Measurements from ENCODE around the gene TEKTIP1.

Gene TEKTIP1

DNA sequence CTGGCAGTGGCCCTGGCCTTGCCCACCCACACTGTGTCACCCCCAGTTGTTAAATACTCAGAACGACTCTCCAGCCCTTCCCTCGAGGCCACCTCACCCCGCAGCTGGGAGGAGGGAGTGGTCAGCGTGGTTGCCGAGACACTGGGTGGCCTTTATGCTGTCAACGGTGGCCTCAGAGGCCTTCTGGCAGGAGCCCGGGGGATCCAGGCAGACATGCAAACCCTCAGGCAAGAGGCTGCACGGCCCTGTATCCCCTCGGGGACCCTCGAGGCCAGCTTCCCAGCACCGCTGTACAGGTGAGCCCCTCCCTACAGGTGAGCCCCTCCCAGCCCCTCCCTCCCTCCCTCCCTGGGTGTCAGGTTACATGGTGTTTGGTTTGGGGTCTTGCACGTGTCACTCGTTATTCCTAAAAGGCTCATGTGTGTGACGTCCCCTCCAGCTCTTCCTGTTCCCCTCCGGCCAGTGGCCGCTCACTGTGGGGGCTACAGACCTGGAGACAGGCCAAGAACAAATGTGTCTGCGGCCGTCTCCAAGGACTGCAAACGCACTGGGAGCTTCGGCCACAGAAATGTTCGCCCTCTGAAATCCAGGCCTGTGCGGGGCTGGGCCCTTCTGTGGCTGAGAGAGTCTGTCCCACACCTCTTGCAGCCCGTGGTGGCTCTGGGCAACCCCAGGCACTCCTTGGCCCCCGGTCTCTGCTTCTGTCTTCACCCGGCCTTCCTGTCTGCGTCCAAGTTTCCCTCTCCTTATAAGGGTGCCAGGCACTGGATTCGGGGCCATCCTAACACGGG, at the start of gene TEKTIP1:
Gene TEKTIP1 (plus strand): TSS at position 210 of the 791 bp plus-strand sequence. CDS start 4 bp downstream, at position 214.
- in situ Hi-C loops (cut with HindIII; ENCODE audit: low sequenced_read_pairs): loop anchor here (5.0 kb wide), 1 partner anchor 83 kb away; no protein-coding TSS in a partner anchor
- no peak for DNase-seq (ENCODE audit: low read depth)
- TF ChIP-seq, protein P1, sequence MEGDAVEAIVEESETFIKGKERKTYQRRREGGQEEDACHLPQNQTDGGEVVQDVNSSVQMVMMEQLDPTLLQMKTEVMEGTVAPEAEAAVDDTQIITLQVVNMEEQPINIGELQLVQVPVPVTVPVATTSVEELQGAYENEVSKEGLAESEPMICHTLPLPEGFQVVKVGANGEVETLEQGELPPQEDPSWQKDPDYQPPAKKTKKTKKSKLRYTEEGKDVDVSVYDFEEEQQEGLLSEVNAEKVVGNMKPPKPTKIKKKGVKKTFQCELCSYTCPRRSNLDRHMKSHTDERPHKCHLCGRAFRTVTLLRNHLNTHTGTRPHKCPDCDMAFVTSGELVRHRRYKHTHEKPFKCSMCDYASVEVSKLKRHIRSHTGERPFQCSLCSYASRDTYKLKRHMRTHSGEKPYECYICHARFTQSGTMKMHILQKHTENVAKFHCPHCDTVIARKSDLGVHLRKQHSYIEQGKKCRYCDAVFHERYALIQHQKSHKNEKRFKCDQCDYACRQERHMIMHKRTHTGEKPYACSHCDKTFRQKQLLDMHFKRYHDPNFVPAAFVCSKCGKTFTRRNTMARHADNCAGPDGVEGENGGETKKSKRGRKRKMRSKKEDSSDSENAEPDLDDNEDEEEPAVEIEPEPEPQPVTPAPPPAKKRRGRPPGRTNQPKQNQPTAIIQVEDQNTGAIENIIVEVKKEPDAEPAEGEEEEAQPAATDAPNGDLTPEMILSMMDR (IDR thresholded peaks at IDR 0.05; ENCODE audit: low read depth, low read length, missing control alignments): no peak

DNA sequence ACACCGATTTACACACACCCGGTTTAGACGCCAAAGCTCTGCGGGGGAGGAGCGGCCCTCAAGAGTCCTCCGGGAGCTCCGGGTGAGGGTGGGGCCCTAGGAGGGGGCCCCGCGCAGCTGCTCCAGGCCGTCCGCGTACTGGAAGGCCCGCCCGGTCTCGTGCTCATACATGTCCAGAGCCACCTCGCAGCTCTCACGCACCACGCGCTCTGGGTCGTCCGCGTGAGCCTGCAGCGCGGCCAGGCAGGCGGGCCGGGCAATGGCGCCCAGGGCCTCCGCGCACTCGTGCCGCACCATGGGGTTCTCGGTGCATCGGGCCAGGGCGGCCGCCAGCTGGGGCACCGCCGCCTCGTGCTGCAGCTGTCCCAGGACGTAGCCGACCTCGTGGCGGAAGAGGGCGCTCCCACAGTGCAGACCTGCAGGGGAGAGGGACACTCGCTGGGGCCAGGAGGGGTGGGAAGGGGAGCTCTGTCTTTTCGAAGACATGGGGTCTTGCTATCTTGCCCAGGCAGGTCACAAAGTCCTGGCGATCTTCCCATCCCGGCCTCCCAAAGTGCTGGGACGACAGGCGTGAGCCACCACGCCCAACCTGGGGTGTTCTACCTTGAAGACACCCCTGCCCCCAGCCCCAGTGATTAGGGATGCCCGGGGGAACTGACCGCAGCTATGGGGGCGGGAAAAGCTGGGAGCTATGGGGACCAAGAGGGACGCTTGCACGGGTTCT, 47.4 kb upstream of the TEKTIP1 start:
- DNase-seq (ENCODE audit: low read depth): no peak
- no peak overlapping the region for H3K4me3 ChIP-seq (ENCODE audit: low read depth, low read length)
- in situ Hi-C loops (cut with HindIII; ENCODE audit: low sequenced_read_pairs): no loop called here
- TF ChIP-seq, protein P1 (IDR thresholded peaks at IDR 0.05; ENCODE audit: low read depth, low read length, missing control alignments): no peak

More for the DNA sequence above, at the start of gene TEKTIP1:
- H3K4me3 ChIP-seq (ENCODE audit: low read depth, low read length): no peak within 1 kb of the TSS

DNA sequence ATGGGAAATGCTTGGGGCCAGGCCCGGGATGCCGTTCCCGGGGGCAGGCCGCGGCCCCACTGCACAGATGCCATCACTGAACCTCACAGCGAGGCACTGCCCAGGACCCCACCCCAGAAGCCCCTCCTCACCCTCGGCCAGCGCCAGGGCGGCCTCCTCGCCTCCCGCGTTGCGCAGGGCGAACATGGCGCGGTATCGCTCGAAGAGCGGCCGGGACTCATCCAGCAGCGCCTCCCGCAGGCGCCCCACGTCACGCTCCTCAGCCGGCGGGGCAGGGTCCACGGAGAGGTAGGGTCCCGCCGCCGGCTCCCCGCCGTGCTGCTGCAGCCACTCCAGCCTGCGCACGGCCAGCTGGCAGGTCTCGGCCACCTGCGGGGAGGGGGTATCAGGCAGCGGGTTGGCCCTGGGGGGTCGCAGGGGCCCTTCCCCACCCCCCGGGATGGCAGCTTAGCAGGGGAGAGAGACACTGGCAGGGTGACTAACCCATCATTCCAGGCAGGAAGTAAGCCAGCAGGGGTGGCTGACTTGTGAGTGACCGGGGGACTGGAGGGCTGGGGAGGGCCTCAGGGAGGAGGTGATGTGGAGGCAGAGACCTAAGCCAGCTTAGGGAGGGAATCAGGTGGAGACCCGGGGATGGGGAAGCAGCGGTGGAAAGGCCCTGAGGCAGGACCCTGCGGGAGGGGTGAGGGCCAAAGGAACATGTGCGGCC, 46.7 kb upstream of the TEKTIP1 start:
- DNase-seq (ENCODE audit: low read depth): no peak
- H3K4me3 ChIP-seq (ENCODE audit: low read depth, low read length): no peak overlapping the region
- in situ Hi-C loops (cut with HindIII; ENCODE audit: low sequenced_read_pairs): no loop called here
- TF ChIP-seq, protein P1 (IDR thresholded peaks at IDR 0.05; ENCODE audit: low read depth, low read length, missing control alignments): no peak

DNA sequence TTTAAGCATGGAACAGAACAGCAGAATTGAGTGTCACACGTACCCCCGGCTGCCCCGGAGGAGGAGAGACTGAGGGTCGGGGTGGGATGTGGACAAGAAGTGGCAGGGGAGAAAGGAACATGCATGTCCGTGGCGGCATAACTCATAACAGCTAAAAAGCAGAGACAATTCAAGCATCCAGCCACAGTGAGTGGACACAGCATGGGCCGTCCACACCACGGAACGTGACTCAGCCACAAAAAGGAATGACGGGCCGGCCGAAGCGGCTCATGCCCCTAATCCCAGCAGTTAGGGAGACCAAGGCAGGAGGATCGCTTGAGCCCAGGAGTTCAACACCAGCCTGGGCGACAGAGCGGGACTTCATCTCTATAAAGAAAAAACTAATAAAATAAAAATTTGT, 46.1 kb upstream of the TEKTIP1 start:
- no peak overlapping the region for H3K4me3 ChIP-seq (ENCODE audit: low read depth, low read length)
- in situ Hi-C loops (cut with HindIII; ENCODE audit: low sequenced_read_pairs): no loop called here
- TF ChIP-seq, protein P1 (IDR thresholded peaks at IDR 0.05; ENCODE audit: low read depth, low read length, missing control alignments): no peak

DNA sequence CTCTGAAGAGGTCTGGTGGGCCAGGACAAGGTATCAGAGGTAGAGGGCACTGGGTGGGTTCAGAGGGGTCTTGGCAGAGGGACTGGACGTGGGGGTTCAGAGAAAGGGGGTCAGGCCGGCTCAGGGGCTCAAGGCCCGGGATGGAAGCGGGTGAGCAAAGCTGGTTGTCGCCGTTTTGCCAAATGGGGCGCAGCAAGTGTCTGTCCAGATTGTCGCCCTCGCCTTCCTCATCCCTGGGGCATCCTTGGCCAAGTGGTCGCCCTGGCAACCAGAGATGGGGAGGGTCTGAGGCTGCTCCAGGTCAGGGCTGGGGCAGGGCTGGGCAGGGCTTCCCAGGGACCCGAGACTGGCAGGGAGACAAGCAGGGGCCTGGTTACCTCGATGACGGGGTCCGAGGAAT, 45.3 kb upstream of the TEKTIP1 start:
- in situ Hi-C loops (cut with HindIII; ENCODE audit: low sequenced_read_pairs): no loop called here
- no peak for DNase-seq (ENCODE audit: low read depth)
- H3K4me3 ChIP-seq (ENCODE audit: low read depth, low read length): no peak overlapping the region
- TF ChIP-seq, protein P1 (IDR thresholded peaks at IDR 0.05; ENCODE audit: low read depth, low read length, missing control alignments): no peak

More for the DNA sequence above, 46.1 kb upstream of the TEKTIP1 start:
- no peak for DNase-seq (ENCODE audit: low read depth)

DNA sequence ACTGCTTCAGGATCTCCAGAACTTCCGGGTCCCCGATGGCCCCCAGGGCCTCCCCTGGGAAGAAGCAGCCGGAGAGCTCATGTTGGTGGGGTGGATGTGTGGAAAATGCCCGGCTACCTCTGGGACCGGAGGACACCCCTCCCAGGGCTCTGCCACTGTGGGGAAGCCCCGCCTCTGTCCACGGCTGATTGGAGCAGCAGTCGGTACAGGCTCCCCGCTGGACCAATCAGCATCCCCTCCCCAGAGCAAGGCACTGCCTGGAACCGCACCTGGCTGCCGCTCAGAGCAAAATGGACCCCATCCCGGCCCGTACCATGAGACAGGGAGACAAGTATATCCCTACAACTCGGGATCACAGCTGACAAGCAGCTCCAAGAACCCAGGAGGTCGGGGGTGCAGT, 44.9 kb upstream of the TEKTIP1 start:
- no peak overlapping the region for H3K4me3 ChIP-seq (ENCODE audit: low read depth, low read length)
- in situ Hi-C loops (cut with HindIII; ENCODE audit: low sequenced_read_pairs): no loop called here
- TF ChIP-seq, protein P1 (IDR thresholded peaks at IDR 0.05; ENCODE audit: low read depth, low read length, missing control alignments): no peak
- DNase-seq (ENCODE audit: low read depth): no peak

Measured in astrocyte of the cerebellum (primary cell).